ENCODE results near the gene APLP2. TPM values are rescaled to one million over a fixed set of nuclear protein-coding genes. Genes with fewer than 3 reads are reported as not detected.

The APLP2 gene
- total and polyA plus RNA-seq, 2 of the 13 experiments (the other 11 are each of a cell fraction or from before 2014, with no cell fraction given) = 315 to 594 TPM

DNA sequence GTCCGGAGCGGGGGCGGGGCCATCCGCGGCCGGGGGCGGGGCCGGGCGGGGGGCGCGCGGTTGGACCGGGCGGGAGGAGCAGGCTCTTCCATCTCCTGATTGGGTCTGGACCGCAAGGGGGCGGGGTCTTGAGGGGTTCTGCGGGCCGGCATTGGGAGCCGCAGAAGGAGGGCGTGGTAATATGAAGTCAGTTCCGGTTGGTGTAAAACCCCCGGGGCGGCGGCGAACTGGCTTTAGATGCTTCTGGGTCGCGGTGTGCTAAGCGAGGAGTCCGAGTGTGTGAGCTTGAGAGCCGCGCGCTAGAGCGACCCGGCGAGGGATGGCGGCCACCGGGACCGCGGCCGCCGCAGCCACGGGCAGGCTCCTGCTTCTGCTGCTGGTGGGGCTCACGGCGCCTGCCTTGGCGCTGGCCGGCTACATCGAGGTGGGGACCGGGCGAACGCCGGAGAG is at the start of gene APLP2 (continued):
- TF ChIP-seq, protein P1, sequence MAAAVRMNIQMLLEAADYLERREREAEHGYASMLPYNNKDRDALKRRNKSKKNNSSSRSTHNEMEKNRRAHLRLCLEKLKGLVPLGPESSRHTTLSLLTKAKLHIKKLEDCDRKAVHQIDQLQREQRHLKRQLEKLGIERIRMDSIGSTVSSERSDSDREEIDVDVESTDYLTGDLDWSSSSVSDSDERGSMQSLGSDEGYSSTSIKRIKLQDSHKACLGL (CRISPR knock-in tag; IDR thresholded peaks at IDR 0.05) = peak; percentile 52; the same call in 1 of the 2 replicates
- TF ChIP-seq RBM22 (optimal IDR thresholded peaks at IDR 0.05; ENCODE audit: low read length) = no peak
- TF ChIP-seq, protein P2, sequence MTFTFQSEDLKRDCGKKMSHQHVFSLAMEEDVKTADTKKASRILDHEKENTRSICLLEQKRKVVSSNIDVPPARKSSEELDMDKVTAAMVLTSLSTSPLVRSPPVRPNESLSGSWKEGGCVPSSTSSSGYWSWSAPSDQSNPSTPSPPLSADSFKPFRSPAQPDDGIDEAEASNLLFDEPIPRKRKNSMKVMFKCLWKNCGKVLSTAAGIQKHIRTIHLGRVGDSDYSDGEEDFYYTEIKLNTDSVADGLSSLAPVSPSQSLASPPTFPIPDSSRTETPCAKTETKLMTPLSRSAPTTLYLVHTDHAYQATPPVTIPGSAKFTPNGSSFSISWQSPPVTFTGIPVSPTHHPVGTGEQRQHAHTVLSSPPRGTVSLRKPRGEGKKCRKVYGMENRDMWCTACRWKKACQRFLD (CRISPR knock-in tag; IDR thresholded peaks at IDR 0.05; ENCODE audit: borderline replicate concordance) = 0 out of 2 replicates have a peak, but pooled peaks have one; percentile 34
- TF ChIP-seq, protein P3, sequence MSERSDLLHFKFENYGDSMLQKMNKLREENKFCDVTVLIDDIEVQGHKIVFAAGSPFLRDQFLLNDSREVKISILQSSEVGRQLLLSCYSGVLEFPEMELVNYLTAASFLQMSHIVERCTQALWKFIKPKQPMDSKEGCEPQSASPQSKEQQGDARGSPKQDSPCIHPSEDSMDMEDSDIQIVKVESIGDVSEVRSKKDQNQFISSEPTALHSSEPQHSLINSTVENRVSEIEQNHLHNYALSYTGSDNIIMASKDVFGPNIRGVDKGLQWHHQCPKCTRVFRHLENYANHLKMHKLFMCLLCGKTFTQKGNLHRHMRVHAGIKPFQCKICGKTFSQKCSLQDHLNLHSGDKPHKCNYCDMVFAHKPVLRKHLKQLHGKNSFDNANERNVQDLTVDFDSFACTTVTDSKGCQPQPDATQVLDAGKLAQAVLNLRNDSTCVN (CRISPR knock-in tag; IDR thresholded peaks at IDR 0.05; ENCODE audit: borderline replicate concordance) = peak; percentile 79; the same call in 1 of the 2 replicates
- TF ChIP-seq MATR3 (CRISPR knock-in tag; IDR thresholded peaks at IDR 0.05) = no peak
- 0 out of 2 replicates have a peak, but pooled peaks have one; percentile 41 for TF ChIP-seq ZNF12 (CRISPR knock-in tag; IDR thresholded peaks at IDR 0.05)
- 0 out of 2 replicates have a peak, but pooled peaks have one; percentile 20 for TF ChIP-seq HES4 (CRISPR knock-in tag; IDR thresholded peaks at IDR 0.05; ENCODE audit: borderline replicate concordance)
- TF ChIP-seq, protein P4, sequence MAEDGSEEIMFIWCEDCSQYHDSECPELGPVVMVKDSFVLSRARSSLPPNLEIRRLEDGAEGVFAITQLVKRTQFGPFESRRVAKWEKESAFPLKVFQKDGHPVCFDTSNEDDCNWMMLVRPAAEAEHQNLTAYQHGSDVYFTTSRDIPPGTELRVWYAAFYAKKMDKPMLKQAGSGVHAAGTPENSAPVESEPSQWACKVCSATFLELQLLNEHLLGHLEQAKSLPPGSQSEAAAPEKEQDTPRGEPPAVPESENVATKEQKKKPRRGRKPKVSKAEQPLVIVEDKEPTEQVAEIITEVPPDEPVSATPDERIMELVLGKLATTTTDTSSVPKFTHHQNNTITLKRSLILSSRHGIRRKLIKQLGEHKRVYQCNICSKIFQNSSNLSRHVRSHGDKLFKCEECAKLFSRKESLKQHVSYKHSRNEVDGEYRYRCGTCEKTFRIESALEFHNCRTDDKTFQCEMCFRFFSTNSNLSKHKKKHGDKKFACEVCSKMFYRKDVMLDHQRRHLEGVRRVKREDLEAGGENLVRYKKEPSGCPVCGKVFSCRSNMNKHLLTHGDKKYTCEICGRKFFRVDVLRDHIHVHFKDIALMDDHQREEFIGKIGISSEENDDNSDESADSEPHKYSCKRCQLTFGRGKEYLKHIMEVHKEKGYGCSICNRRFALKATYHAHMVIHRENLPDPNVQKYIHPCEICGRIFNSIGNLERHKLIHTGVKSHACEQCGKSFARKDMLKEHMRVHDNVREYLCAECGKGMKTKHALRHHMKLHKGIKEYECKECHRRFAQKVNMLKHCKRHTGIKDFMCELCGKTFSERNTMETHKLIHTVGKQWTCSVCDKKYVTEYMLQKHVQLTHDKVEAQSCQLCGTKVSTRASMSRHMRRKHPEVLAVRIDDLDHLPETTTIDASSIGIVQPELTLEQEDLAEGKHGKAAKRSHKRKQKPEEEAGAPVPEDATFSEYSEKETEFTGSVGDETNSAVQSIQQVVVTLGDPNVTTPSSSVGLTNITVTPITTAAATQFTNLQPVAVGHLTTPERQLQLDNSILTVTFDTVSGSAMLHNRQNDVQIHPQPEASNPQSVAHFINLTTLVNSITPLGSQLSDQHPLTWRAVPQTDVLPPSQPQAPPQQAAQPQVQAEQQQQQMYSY (CRISPR knock-in tag; IDR thresholded peaks at IDR 0.05) = peak; percentile 58
- no peak for TF ChIP-seq ZNF530 (CRISPR knock-in tag; IDR thresholded peaks at IDR 0.05; ENCODE audit: low read depth)
- TF ChIP-seq ZSCAN21 (CRISPR knock-in tag; IDR thresholded peaks at IDR 0.05; ENCODE audit: borderline replicate concordance) = peak; percentile 19; the same call in 1 of the 2 replicates
- peak; percentile 35; the same call in 1 of the 2 replicates for TF ChIP-seq RARA (CRISPR knock-in tag; IDR thresholded peaks at IDR 0.05)
- TF ChIP-seq MTF1 (CRISPR knock-in tag; IDR thresholded peaks at IDR 0.05) = peak; percentile 62; the same call in 1 of the 2 replicates
- TF ChIP-seq ZNF224 (CRISPR knock-in tag; IDR thresholded peaks at IDR 0.05) = no peak
- TF ChIP-seq, protein P5, sequence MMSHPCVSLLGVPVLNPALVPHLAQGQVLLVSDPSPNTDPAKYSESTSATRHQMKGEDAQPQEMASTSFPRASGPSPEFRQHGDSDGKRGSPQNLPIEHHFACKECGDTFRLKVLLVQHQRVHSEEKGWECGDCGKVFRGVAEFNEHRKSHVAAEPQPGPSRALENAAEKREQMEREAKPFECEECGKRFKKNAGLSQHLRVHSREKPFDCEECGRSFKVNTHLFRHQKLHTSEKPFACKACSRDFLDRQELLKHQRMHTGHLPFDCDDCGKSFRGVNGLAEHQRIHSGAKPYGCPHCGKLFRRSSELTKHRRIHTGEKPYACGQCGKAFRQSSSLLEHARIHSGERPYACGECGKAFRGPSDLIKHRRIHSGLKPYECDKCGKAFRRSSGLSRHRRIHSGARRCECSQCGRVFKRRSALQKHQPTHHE (CRISPR knock-in tag; IDR thresholded peaks at IDR 0.05; ENCODE audit: borderline replicate concordance) = peak; percentile 83; the same call in 1 of the 2 replicates
- peak; percentile 94 for TF ChIP-seq GABPB1 (CRISPR knock-in tag; IDR thresholded peaks at IDR 0.05)
- TF ChIP-seq ZNF335 (CRISPR knock-in tag; IDR thresholded peaks at IDR 0.05) = no peak
- no peak for TF ChIP-seq DPF2 (CRISPR knock-in tag; IDR thresholded peaks at IDR 0.05; ENCODE audit: borderline replicate concordance, low read depth)
- peak; percentile 73; the same call in 1 of the 2 replicates for TF ChIP-seq SP5 (CRISPR knock-in tag; IDR thresholded peaks at IDR 0.05; ENCODE audit: borderline replicate concordance, low read depth)
- TF ChIP-seq ZNF329 (CRISPR knock-in tag; IDR thresholded peaks at IDR 0.05; ENCODE audit: low read depth) = peak; percentile 70; the same call in 1 of the 2 replicates
- TF ChIP-seq ZNF614 (CRISPR knock-in tag; IDR thresholded peaks at IDR 0.05; ENCODE audit: borderline replicate concordance) = no peak
- peak; percentile 28; the same call in 1 of the 2 replicates for TF ChIP-seq CAMTA2 (CRISPR knock-in tag; IDR thresholded peaks at IDR 0.05; ENCODE audit: borderline replicate concordance)
- TF ChIP-seq TBX2 (CRISPR knock-in tag; IDR thresholded peaks at IDR 0.05; ENCODE audit: borderline replicate concordance) = peak; percentile 15; the same call in 1 of the 2 replicates

Data from HepG2 (cell line).